Neural progenitor cell (in vitro differentiated cells): ENCODE data around the gene IKBKG.

Experiments used
- CTCF ChIP-seq: fragments of 200-600 bp; sonication (generic); IDR thresholded peaks from 2 replicates; pipeline ENCODE4 v1.5.1; 2017; ENCODE audit warnings: antibody characterized with exemption, mild to moderate bottlenecking
- EZH2 ChIP-seq: fragments of 200-600 bp; sonication (generic); IDR thresholded peaks from 2 replicates; pipeline ENCODE4 v1.6.1; 2017; ENCODE audit warnings: antibody characterized with exemption, mild to moderate bottlenecking, moderate library complexity
- EZH2phosphoT487 ChIP-seq: fragments of 200-600 bp; sonication (generic); IDR thresholded peaks from 2 replicates; pipeline ENCODE4 v1.6.1; 2017; ENCODE audit warnings: antibody characterized with exemption

- TF ChIP-seq CTCF (no peak), EZH2 (no peak), EZH2phosphoT487 (no peak)
Observed at GRCh38 chrX:154599531-154599930, 52.1 kb downstream of the IKBKG start.
